T-helper 1 cell treated with Interleukin-12 subunit alpha and Interleukin-12 subunit beta and Interleukin-4 antibody, amounts not matched to agents 30 ng/mL and 1 ng/mL, for 36 hours (primary cell): ENCODE results near the gene NR0B2. TPM values are rescaled to one million over a fixed set of nuclear protein-coding genes. Genes with fewer than 3 reads are reported as not detected.
"Not testable (repeated sequence)": the region's sequence is repeated elsewhere in the genome, so short reads cannot be mapped to it uniquely, and the experiment has no call there.

Experiments used
- intact Hi-C: fragments of 100-400 bp; cut with micrococcal nuclease; formaldehyde crosslinking; loops from one replicate; pipeline ENCODE4 v1.15.1; 2024
- total RNA-seq: library from RNA; stranded (reverse); gene quantifications from 2 replicates; pipeline ENCODE4 v1.2.3, GENCODE V29; 2022

Gene NR0B2
- total RNA-seq, 1 donor from 2014 or later = not detected

GRCh38 chr1:26890467-26890796 is 23.3 kb downstream of the NR0B2 start:
- intact Hi-C loops = loop anchor here (1.0 to 10.0 kb wide), 8 partner anchors 10 to 986 kb away; partner anchors contain the start of genes GPATCH3, NUDC, STMN1 and WDTC1

DNA sequence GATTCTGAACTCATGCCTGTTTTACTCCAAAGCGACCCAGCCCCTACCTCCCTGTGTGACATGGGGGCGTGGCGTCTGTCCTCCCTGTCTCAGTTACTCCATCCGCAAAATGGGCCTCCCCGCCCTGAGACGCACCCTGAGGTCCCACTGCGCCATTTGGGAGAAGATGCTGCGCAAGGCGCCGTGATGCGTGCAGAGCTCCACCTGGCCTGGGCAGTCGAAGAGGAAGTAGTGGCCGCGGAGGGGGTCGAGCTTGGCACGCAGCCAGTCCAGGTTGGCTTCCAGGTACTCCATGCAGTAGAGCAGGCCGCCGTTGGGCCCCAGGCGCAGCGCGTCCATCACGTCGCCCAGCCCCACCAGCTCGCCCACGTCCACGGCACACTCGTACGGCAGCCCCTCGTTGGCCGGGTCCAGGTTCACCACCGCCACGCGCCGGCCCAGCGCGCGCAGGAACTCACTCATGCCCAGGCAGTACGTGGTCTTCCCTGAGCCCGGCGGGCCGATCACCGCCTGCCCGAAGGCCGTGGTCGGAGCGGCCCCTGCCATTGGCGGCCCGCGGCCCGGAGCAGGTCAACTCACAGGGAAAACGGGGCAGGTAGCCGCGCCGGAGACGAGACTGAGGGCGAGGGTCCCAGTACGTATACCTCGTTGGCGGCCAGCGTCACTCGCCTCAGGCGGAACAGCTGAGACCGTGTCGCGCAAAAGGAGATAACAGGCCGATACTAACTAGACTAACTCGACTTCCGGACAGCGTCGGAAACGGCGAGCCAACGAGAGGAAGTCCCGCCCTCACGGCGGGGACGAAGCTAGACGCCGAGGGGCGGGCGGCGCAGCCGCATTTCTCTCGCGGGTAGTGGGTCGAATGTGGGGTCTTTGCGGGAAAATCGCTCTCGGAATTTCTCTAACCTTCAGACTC is 24.0 kb downstream of the NR0B2 start, which contains the start of gene GPN2:
Gene GPN2, minus strand, starts transcription at position 733 of the 916 bp plus-strand sequence. Its CDS starts 187 bp downstream, at position 546.
- intact Hi-C loops = loop anchor here (1.0 to 10.0 kb wide), 8 partner anchors 10 to 985 kb away; partner anchors contain the start of genes GPATCH3, NUDC, STMN1 and WDTC1

DNA sequence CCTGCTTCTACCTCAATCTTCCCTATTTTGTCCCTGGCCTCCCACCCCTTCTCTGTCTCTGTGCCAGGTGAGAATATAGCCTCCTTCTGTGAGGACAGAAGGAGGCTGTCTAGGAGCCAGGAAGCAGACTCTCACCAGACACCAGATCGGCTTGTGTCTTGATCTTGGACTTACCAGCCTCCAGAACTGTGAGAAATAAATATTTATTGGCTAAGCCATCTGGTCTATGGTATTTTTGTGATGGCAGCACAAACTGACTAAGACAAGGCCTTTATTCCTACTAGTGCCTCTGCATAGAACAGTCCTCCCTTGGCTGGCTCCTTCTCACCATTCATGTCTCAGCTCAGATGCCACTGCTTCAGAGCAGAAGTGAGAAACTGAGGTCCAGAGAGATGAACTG is 25.5 kb downstream of the NR0B2 start:
- intact Hi-C loops = no loop called here

- intact Hi-C loops = no loop called here
These were observed 26.6 kb downstream of the NR0B2 start for GRCh38 chr1:26887125-26887524.

DNA sequence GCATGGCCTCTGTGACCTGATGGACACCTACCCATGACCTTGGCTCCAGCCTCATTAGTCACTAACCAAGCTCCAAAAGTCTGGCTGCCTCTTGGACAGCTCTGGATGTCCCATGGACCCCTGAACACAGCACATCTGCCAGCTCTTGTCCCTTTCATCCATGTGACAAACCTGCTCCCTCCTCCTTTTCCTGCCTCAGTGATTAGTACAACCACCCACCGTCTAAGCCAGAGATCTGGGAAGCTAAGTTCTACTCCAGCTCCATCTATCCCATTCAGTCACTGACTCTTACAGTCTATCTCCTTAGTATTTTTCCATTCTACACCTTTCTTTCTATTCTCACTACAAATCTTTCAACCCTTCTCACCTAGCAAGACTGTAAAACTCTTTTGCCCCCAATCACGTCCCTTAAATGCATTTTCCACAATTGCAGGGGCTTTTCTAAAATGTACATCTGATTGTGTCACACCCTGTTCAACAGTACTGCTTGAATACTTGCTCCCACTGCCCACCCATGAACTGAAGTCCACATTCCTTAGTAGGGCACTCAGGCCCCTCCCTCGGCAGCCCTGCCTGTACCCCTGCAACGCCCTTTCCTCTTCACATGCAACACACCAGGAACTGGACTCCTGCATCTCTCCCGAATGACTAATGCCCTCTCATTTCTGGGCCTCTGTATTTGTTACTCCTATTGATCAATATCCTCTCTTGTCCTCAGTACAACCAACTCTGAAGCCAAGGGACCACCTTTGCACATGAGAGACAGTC is 30.9 kb downstream of the NR0B2 start:
- intact Hi-C loops = no loop called here

GRCh38 chr1:26881611-26882010 is 32.2 kb downstream of the NR0B2 start:
- intact Hi-C loops = not testable (repeated sequence)

DNA sequence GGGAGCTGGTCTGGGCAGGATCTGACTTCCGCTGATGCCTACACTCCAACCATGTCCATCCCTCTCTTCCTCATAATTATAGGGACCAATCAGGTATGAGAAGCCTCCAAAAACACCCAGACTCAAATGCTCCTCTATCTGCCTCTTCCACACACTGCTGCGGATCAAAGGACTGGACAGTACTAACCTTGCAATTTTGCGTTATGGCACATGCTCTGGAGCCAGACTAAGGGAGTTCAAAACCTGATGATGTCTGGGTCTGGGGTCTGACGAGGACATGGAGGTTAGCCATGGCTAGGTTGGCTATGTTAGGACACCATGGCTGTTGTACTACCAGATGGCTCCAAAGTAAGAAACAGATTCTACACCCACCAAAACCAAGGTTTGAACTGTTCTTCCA is 34.0 kb downstream of the NR0B2 start:
- intact Hi-C loops = loop anchor here (5.0 kb wide), 2 partner anchors 177 to 377 kb away; no protein-coding TSS in a partner anchor

GRCh38 chr1:26877326-26877725 is 36.4 kb downstream of the NR0B2 start:
- intact Hi-C loops = loop anchor here (5.0 kb wide), 2 partner anchors 175 to 375 kb away; no protein-coding TSS in a partner anchor

DNA sequence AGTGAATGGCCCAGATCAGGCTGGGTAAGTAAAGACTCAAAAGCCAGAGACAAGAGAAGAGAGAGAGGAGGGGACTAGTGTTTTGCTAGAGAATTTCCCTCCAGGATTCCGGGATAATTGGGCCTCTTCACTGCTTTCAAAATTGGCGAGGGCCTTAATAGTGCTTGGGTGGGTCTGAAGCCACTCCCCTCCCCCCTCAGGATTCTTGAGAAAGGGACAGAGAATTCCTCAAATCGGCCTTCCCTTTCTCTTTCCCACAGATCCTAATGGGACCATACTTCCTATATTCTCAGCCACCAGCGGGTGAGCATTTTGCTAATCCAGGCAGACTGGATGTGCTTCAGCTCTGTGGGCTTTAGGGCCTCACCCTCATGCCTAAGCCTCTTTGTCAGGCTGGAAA is 38.9 kb downstream of the NR0B2 start:
- intact Hi-C loops = loop anchor here (5.0 kb wide), 2 partner anchors 173 to 373 kb away; no protein-coding TSS in a partner anchor

DNA sequence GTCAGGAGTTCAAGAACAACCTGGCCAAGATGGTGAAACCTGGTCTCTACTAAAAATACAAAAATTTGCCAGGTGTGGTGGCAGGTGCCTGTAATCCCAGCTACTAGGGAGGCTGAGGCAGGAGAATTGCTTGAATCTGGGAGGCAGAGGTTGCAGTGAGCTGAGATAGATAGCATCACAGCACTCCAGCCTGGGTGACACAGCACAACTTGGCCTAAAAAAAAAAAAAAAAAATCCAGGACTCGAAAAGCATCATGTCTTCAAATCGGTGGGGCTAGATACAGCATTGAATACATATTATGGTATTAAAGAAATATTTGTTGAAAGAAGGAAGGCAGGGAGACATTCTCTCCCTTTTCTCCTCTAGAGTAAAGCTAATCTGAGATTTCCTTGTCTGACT is 40.7 kb downstream of the NR0B2 start:
- intact Hi-C loops = not testable (repeated sequence)

DNA sequence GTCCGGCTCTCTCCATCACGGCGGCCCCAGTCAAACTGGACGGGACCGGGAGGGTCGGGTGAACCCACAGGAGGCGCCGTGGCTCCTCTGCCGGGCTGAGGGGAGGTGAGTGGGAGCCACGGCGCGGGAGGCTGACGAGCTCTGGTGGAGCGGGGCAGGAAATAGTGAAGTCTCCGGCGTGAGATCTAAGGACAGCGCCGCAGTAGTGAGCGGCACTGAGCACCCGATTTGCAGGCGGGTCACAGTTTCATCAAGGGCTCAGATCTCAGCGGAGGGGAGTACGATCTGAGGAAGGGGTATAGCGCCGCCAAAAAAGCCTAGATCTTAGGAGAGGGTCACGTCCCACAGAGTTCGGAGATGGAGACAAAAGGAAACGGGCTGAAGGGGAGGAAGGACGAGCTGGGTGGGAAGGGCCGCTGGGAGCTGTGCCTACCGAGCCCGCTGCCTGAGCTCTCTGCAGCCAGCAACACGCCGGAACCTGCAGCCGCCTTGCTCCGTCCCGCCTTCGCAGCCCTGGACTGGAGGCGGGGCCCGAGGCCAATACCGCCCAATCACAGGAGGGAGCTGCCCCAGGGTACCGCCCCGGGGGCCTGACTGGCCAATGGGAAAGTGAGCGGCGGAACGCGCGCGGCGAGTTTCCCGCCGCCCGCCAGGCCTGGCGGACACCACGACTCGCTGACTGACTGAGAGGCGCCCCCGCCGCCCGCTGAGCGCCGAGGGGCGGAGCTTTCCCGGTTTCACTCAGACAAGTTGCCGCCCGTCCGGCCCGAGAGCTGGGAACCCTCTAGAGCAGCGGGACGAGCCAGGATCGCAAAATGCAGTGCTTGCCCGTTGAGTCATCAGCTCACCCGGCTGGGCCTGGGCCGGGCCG is 48.9 kb downstream of the NR0B2 start:
- intact Hi-C loops = loop anchor here (1.0 to 10.0 kb wide), 11 partner anchors 12 to 430 kb away; partner anchors contain the start of genes DHDDS, GPN2, NUDC and ZDHHC18

- intact Hi-C loops = loop anchor here (2.0 to 10.0 kb wide), 3 partner anchors 31 to 429 kb away; partner anchors contain the start of gene DHDDS
These were observed 50.1 kb downstream of the NR0B2 start for GRCh38 chr1:26863685-26864077.

DNA sequence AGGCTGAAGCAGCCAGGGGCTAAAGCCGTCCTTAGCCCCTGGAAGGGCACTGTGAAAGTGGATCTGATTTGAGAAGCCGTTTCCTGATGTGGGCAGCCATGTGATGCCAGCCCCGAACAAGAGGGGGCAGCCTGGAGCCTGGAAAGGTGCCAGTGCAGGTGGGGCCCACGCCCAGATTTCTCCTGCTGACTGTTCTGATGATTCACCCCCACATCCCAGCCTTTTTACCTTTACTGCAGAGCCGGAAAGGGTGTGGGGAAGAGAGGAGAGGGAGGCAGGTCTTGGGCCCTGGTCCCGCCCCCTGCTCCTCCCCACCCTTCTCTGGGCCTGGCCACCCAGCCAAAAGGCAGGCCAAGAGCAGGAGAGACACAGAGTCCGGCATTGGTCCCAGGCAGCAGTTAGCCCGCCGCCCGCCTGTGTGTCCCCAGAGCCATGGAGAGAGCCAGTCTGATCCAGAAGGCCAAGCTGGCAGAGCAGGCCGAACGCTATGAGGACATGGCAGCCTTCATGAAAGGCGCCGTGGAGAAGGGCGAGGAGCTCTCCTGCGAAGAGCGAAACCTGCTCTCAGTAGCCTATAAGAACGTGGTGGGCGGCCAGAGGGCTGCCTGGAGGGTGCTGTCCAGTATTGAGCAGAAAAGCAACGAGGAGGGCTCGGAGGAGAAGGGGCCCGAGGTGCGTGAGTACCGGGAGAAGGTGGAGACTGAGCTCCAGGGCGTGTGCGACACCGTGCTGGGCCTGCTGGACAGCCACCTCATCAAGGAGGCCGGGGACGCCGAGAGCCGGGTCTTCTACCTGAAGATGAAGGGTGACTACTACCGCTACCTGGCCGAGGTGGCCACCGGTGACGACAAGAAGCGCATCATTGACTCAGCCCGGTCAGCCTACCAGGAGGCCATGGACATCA is 50.7 kb downstream of the NR0B2 start, which contains the start of gene SFN:
Gene SFN, plus strand, starts transcription at position 369 of the 904 bp plus-strand sequence. Its CDS starts 64 bp downstream, at position 433.
- intact Hi-C loops = loop anchor here (10.0 kb wide), 1 partner anchor 428 kb away; the partner anchor contains the start of gene DHDDS

DNA sequence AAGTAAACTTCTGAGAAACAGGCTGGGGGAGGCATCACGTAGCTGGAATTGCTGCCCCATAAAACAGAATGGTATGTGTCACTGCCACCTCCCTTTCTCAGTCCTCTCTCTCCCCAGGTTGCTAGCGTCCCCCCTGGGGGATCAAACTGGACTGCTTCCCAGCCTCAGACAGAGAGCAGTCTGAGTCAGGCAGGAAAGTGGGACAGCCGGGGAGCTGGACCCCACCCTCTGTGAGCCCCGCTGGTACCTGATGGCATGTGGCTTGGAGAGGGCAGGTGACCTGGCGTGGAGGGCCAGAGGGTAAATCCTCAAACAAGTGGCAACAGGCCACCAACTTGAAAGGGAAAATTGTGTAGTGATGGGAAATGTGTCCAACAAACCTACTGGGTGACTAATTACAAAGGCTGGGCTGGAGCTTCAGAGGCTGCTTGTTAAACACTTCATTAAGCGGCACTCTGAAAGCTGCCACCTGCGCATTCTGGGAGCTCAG is 51.8 kb downstream of the NR0B2 start:
- intact Hi-C loops = loop anchor here (10.0 kb wide), 1 partner anchor 427 kb away; the partner anchor contains the start of gene DHDDS

Other genes with a start within 250 kb of the NR0B2 start
- 124 and 130 TPM in 2 replicates for gene ARID1A, start 218.0 kb downstream of the NR0B2 start, total RNA-seq
- 11.3 and 12.2 TPM in 2 replicates for gene PIGV, start 126.0 kb downstream of the NR0B2 start, total RNA-seq
- gene ZDHHC18, start 87.3 kb downstream of the NR0B2 start, total RNA-seq = 87.9 and 89.0 TPM in 2 replicates
- gene SFN, start 50.8 kb downstream of the NR0B2 start, total RNA-seq = 1.2 and 1.4 TPM in 2 replicates
- gene GPN2, start 23.7 kb downstream of the NR0B2 start, total RNA-seq = 34.1 and 35.5 TPM in 2 replicates
- gene GPATCH3, start 13.5 kb downstream of the NR0B2 start, total RNA-seq = 14.8 and 19.0 TPM in 2 replicates
- gene NUDC, start 7.8 kb upstream of the NR0B2 start, total RNA-seq = 71.8 and 74.6 TPM in 2 replicates
- gene KDF1, start 46.5 kb upstream of the NR0B2 start, total RNA-seq = not detected in 2 replicates
- gene TRNP1, start 79.7 kb upstream of the NR0B2 start, total RNA-seq = 0.32 and 0.68 TPM in 2 replicates
- gene TENT5B, start 98.9 kb upstream of the NR0B2 start, total RNA-seq = not detected in 2 replicates
- gene SLC9A1, start 241.2 kb upstream of the NR0B2 start, total RNA-seq = 28.0 and 30.0 TPM in 2 replicates